HG02973 (cell line): Measurements from ENCODE around the gene KRTAP12-4.
"Not testable (repeated sequence)": the region's sequence is repeated elsewhere in the genome, so short reads cannot be mapped to it uniquely, and the experiment has no call there.

Experiments used
- ATAC-seq: cut with Tn5 transposase; IDR thresholded peaks from one replicate; pipeline ENCODE4 v1.9.1; 2021; ENCODE audit warnings: moderate library complexity; ENCODE audit not compliant: unreplicated experiment

The KRTAP12-4 gene, protein sequence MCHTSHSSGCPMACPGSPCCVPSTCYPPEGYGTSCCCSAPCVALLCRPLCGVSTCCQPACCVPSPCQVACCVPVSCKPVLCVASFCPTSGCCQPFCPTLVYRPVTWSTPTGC

DNA sequence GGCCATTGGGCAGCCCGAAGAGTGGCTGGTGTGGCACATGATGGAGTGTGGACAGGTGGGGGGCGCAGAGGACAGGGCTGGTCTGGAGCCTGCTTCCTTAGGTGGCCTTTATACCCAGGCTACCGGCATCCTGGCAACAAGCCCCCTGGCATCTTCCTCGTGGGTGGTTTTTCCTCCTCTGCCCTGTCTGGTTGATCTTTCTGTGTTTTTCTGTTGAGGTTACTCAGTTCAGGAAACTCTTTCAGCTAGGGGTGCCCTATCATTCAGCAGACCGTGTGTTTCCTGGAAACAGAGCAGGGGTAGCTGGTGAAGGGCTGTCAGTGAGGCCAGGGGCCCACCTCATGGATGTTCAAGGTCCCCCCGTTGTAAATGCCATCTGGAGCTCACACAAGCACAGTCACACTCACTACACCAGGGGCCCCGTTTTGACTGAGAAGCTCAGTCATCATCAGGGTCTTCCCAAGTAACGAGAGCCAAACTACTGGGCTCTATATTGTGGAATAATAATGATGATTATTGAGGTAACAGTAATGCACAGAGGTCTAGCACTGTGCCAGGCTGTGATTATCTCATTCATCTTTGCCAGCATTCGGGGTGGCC, at the start of gene KRTAP12-4:
Gene KRTAP12-4 (minus strand): TSS at position 84 of the 600 bp plus-strand sequence. CDS start 45 bp downstream, at position 39.
- ATAC-seq, result no peak

GRCh38 chr21:44703731-44704635, 49.5 kb upstream of the KRTAP12-4 start:
- no peak for ATAC-seq

GRCh38 chr21:44702973-44703730, 48.7 kb upstream of the KRTAP12-4 start:
- no peak for ATAC-seq

- no peak for ATAC-seq
These were observed 47.9 kb upstream of the KRTAP12-4 start for GRCh38 chr21:44702111-44702972.

DNA sequence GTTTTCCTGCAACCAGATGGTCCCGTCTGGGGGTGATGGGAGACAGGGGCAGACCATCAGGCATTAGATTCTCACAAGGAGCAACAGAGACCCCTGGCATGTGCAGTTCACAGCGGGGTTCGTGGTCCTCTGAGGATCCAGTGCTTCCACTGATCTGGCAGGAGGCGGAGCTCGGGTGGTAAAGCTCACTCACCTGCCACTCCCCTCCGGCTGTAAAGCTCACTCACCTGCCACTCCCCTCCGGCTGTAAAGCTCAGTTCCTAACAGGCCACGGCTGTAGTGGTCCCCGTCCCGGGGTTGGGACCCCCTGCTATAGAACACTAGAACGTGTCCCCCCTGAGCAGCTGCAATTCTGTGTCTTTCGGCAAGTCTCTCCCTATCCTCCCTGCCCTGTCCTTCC, 47.1 kb upstream of the KRTAP12-4 start:
- ATAC-seq, result no peak

- no peak for ATAC-seq
These were observed 46.6 kb upstream of the KRTAP12-4 start for GRCh38 chr21:44701023-44701400.

DNA sequence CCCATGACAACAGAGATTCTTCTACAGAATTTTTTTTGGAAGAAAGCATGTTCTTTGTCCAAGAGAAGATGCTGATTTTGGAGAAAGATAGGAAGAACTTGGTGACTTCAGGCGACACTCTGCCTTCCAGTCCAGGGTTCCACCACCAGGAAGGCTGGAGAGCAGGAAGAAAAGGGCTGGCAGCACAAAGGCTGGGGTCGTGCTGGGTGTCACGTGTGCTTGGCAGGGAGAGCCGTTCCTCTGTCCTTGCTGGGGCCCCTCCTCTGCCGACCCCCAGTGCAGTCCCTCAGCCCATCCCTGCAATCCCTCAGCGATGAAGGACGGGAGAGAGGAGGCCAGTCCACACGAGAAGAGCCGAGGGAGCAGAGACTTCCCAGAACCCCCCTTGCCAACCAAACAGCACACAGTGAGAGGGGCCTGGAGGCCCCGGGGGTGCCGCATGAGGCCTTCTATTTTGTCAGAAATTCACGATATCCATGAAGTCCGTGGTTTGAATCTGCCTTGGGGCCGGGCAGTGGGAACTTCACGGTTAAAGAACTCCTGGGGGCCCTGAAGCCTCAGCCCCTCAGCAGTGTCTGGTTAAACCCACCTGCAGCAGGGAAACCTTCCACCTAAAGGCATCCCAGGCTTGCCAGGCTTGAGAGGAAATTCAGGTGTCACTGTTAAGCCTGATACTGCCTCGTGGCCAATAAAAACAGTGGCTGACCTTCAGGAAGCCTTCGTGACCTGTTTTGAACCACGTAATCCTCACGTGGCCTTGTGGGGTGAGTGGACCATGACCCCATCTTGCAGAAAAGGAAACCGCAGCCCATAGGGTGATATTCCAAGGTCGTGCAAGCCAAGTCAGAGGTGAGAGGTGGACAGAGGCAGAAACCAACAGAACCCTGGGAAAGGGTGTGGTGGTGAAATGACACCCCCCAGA, 45.9 kb upstream of the KRTAP12-4 start:
- no peak for ATAC-seq

GRCh38 chr21:44699502-44700001, 45.1 kb upstream of the KRTAP12-4 start:
- ATAC-seq, result no peak

- ATAC-seq, result no peak
These were observed 43.6 kb upstream of the KRTAP12-4 start for GRCh38 chr21:44697811-44698734.

- ATAC-seq, result not testable (repeated sequence)
These were observed 42.8 kb upstream of the KRTAP12-4 start, which contains the start of gene KRTAP10-12 for GRCh38 chr21:44697172-44697810. Gene KRTAP10-12 (plus strand): TSS chr21:44697172. CDS start chr21:44697202, 30 bp downstream.

DNA sequence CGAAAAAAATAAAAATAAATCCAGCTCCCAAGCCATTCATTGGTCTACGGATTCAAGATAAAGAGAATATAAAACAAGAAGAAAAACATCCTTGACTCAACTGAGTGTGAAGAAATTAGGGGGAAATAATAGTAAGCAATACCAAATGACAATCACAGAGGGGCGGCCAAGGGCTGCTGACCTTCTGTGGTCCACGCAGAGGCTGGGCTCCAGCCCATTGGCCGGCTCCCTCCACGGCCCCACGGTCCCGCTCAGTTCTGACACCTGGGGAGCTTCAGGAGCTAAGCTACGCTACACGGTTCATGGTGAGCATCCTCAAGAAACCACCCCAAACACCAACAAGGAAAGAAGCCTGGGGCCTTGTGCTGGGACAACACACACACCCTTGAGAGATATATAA, 42.1 kb upstream of the KRTAP12-4 start:
- ATAC-seq, result no peak

DNA sequence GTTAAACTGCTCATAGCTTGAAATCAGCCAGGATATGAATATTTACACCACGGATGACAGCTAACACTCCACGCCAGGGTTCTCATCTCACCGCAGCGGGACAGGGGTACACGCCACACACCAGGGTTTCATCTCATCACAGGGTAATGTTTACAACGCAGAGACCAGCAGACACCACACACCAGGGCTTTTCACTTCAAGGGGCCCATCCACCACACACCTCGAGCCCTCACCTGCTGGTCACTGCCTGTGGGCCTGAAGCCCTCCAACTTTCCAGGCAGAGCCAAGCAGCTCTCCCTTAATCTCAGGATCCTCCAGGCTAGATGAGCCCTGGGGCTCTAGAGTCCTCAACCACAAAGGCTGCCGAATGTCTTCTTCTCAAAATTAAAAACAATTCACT, 41.2 kb upstream of the KRTAP12-4 start:
- no peak for ATAC-seq

DNA sequence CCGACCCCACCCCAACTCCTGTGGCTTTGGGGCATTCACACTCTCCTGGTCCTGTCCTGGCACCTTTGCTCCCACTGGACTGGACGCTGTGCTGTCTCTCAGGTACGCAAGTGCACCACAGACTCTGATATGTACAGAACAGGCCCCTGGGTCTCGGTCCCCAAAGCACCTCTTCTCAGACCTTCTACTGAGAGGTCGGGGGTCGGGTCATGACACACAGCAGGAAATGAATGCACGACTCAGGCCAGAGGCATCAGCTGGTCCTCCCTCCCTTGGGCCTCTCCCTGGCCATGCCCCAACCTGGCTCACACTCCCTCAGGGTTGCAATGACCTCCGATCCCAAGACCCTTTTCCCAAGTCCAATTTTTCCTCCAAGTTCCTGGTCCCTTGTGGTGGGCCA, 40.7 kb upstream of the KRTAP12-4 start:
- ATAC-seq, result no peak

DNA sequence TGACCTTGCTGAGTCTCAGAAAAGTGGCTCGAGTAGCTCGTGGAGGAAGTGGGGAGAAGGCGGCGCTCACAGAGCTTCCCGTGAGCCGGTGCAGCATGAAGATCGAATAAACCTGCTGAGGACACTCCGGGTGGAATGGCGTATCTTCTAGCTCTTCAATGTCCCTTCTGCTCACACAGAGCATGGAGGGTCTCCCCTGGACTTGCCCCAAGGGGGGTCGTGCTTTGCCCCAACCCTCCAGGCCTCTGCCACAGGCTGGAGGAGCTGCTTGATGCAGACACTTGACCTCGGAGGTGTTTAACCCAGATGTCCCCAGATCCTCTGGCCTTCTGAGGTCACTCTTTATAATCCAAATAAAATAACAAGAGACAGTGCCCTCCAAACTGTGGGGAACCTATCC, 40.3 kb upstream of the KRTAP12-4 start:
- ATAC-seq, result no peak

- ATAC-seq, result no peak
These were observed 38.5 kb upstream of the KRTAP12-4 start for GRCh38 chr21:44692798-44693512.

DNA sequence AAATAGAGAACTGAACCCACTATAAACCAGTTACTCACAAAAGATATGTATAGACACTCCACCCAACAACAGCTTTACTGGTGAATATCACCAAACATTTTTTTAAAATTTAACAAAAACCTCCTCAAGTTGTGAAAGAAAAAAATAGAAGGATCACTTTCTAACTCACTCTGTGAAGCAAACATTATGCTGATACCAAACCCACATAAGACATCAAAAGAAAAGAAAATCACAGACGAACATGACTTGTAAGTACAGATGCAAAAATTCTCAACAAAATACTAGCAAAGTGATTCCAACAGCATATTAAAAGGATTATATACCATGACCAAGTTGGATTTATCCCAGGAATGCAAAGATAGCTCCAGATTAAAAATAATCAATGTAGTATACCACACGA, 37.2 kb upstream of the KRTAP12-4 start:
- ATAC-seq, result no peak

DNA sequence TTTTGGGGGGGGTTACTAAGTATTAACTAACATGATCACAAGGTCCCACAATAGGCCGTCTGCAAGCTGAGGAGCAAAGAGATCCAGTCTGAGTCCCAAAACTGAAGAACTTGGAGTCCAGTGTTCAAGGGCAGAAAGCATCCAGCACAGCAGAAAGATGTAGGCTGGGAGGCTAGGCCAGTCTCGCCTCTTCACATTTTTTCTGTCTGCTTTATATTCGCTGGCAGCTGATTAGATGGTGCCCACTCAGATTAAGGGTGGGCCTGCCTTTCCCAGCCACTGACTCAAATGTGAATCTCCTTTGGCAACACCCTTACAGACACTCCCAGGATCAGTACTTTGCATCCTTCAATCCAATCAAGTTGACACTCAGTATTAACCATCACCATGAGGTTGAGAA, 35.3 kb upstream of the KRTAP12-4 start:
- not testable (repeated sequence) for ATAC-seq
